HFFc6 (cell line): Measurements from ENCODE around the gene DDIAS. TPM values are rescaled to one million over a fixed set of nuclear protein-coding genes. Genes with fewer than 3 reads are reported as not detected.
"Not testable (repeated sequence)": the region's sequence is repeated elsewhere in the genome, so short reads cannot be mapped to it uniquely, and the experiment has no call there.

ENCODE experiments used
- DNase-seq: peaks from one replicate; pipeline ENCODE4 v3.0.0-alpha.2; 2018
- H3K27ac Mint-ChIP-seq: 2 replicates; pipeline ENCODE4 v1.8.0; 2020; ENCODE audit warnings: mild to moderate bottlenecking, mixed read lengths
- H3K27me3 Mint-ChIP-seq: 2 replicates; pipeline ENCODE4 v1.8.0; 2021; ENCODE audit warnings: mild to moderate bottlenecking, moderate library complexity, mixed read lengths; ENCODE audit not compliant: insufficient read depth
- H3K36me3 Mint-ChIP-seq: 2 replicates; pipeline ENCODE4 v1.8.0; 2021; ENCODE audit warnings: low read depth, mixed read lengths
- H3K4me1 Mint-ChIP-seq: 2 replicates; pipeline ENCODE4 v1.8.0; 2020; ENCODE audit warnings: low read depth, mixed read lengths
- H3K4me3 Mint-ChIP-seq: 2 replicates; pipeline ENCODE4 v1.8.0; 2020; ENCODE audit warnings: mild to moderate bottlenecking, moderate library complexity, mixed read lengths
- H3K9me3 Mint-ChIP-seq: 2 replicates; pipeline ENCODE4 v1.8.0; 2020; ENCODE audit warnings: mild to moderate bottlenecking, mixed read lengths
- total RNA-seq, 6 experiments: library from RNA; stranded (reverse); fragmentation: NEBNext Ultra II Directional; extraction: Animal tissue kit (Norgen Biotek cat#: 25700); gene quantifications; 2 replicates in 1 of 6; 3 replicates in 5 of 6; pipeline ENCODE4 v1.2.3, GENCODE V29; 2021
- TF ChIP-seq, protein P1 (sequence below): fragments of 200-600 bp; sonication (generic); IDR thresholded peaks from 2 replicates; pipeline ENCODE4 v1.5.0; 2021; ENCODE audit warnings: antibody characterized with exemption, mild to moderate bottlenecking

DDIAS gene
- total RNA-seq, 6 experiments from 2014 or later: 4.7 to 9.7 (median 8.4) TPM

DNA sequence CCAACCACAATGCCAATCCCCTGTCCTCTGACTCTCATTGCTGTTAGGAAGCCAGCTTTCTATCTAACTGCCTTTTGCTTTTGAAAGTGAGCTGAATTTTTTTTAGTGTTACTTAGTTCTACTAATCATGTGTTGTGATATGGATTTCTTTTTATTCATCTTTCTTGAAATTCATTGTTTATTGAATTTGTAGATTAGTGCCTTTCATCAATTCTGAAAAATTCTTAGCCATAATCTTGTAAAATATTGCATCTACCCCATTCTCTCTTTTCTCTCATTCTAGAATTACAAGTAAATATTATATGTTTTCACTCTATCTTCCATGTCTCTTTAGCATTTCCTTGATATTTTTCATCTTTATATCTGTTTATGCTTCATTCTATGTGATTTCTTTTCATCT lies 47.8 kb downstream of the DDIAS start:
- no peak overlapping the region for H3K27ac Mint-ChIP-seq
- no peaks in the 10 kb centered on the region for H3K4me1 Mint-ChIP-seq
- no peak overlapping the region for H3K4me3 Mint-ChIP-seq
- no peaks in the 10 kb centered on the region for H3K36me3 Mint-ChIP-seq
- TF ChIP-seq, protein P1, sequence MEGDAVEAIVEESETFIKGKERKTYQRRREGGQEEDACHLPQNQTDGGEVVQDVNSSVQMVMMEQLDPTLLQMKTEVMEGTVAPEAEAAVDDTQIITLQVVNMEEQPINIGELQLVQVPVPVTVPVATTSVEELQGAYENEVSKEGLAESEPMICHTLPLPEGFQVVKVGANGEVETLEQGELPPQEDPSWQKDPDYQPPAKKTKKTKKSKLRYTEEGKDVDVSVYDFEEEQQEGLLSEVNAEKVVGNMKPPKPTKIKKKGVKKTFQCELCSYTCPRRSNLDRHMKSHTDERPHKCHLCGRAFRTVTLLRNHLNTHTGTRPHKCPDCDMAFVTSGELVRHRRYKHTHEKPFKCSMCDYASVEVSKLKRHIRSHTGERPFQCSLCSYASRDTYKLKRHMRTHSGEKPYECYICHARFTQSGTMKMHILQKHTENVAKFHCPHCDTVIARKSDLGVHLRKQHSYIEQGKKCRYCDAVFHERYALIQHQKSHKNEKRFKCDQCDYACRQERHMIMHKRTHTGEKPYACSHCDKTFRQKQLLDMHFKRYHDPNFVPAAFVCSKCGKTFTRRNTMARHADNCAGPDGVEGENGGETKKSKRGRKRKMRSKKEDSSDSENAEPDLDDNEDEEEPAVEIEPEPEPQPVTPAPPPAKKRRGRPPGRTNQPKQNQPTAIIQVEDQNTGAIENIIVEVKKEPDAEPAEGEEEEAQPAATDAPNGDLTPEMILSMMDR: no peak
- H3K27me3 Mint-ChIP-seq: peaks cover 5% of the 10 kb centered on the region; the same call in 1 of the 2 replicates
- peaks cover 5% of the 10 kb centered on the region; the same call in 1 of the 2 replicates for H3K9me3 Mint-ChIP-seq
- no peak for DNase-seq

DNA sequence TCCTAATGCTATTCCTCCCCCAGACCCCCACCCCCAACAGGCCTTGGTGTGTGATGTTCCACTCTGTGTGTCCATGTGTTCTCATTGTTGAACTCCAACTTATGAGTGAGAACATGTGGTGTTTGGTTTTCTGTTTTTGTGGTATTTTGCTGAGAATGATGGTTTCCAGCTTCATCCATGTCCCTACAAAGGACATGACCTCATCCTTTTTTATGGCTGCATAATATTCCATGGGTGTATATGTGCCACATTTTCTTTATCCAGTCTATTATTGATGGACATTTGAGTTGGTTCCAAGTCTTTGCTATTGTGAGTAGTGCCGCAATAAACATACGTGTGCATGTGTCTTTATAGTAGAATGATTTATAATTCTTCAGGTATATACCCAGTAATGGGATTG lies 49.0 kb downstream of the DDIAS start:
- H3K27me3 Mint-ChIP-seq, H3K4me1 Mint-ChIP-seq: not testable (repeated sequence)

DNA sequence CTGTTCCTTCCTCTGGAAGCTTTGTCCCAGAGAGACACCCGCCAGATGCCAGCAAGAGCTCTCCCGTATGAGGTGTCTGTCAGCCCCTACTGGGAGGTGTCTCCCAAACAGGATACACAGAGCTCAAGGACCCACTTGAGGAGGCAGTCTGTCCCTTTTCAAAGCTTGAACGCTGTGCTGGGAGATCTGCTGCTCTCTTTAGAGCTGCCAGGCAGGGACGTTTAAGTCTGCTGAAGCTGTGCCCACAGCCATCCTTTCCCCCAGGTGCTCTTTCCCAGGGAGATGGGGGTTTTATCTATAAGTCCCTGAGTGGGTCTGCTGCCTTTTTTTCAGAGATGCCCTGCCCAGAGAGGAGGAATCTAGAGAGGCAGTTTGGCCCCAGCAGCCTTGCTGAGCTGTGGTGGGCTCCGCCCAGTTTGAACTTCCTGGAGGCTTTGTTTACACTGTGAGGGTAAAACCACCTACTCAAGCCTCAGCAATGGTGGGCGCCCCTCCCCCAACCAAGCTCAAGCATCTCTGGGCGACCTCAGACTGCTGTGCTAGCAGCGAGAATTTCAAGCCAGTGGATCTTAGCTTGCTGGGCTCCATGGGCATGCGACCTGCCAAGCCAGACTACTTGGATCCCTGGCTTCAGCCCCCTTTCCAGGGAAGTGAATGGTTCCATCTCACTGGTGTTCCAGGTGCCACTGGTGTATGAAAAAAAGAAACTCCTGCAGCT lies 54.4 kb downstream of the DDIAS start:
- H3K27ac Mint-ChIP-seq, H3K36me3 Mint-ChIP-seq, H3K4me1 Mint-ChIP-seq, DNase-seq, H3K4me3 Mint-ChIP-seq, H3K27me3 Mint-ChIP-seq: not testable (repeated sequence)
- H3K9me3 Mint-ChIP-seq: peaks cover 11% of the 10 kb centered on the region

More for the DNA sequence above, 49.0 kb downstream of the DDIAS start:
- not testable (repeated sequence) for DNase-seq, H3K36me3 Mint-ChIP-seq, H3K4me3 Mint-ChIP-seq, H3K27ac Mint-ChIP-seq
- H3K9me3 Mint-ChIP-seq: peaks cover 11% of the 10 kb centered on the region

DNA sequence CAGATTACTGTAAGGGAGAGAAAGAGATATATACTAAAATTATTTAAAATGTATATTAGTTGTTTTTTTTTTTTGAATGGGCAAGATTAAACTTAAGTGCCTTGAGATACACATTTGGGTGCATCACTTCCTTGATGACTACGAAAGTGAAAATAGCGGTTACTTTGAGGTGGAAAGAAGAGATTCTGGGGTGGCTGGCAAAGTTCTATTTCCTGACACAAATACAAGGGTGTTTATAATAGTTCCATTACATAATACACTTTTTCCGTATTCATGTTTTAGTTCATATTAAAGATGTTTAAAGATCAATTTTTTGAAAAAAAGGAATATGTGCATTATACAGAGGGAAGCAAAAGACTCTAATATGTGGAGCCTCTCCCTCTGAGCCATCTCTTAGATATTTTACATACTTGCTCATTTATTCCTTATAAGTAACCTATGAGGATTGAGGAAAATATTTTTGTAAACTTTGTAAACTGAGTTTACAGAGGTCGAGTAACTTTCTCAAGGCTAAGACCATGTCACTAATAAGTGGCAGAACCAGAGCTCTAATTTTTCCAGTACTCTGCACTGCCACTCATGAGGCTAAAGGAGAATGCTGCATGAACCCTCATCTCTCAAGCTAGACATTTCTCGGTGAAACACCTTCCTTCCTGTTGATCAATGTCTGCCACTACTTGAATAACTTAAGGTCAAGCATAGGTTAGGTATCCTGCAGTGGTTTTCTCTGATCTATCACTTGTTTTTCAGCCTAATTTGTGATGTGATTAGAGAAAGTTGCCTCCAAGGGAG lies 58.6 kb downstream of the DDIAS start:
- Mint-ChIP-seq H3K9me3 (no peaks in the 10 kb centered on the region), H3K27me3 (no peaks in the 10 kb centered on the region), H3K27ac (no peak overlapping the region), H3K36me3 (peaks cover 6% of the 10 kb centered on the region; the same call in 1 of the 2 replicates), H3K4me1 (peaks cover 7% of the 10 kb centered on the region; the same call in 1 of the 2 replicates), H3K4me3 (peak overlapping the region; percentile 10; the same call in 1 of the 2 replicates)
- TF ChIP-seq, protein P1: no peak
- no peak for DNase-seq

DNA sequence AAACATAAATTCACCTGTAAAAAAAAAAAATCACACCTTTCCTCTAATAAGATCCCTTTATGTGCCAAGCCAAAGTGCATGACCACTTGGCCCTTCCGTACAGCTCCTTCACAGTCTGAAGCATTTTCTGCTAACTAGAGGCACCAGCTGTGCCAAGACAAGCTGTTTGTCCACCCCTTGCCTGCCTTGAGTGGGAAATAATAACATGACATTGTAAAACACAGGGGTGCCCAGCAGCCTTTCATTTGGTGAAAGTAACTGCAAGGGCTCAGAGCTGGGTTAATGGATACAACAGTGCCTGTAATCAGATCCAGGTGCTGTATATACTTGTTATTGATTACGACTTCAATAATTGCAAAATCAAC lies 59.2 kb downstream of the DDIAS start:
- DNase-seq: no peak
- peaks cover 7% of the 10 kb centered on the region; the same call in 1 of the 2 replicates for H3K4me1 Mint-ChIP-seq
- H3K36me3 Mint-ChIP-seq: peaks cover 6% of the 10 kb centered on the region; the same call in 1 of the 2 replicates
- H3K27ac Mint-ChIP-seq: no peak overlapping the region
- TF ChIP-seq, protein P1: no peak
- H3K27me3 Mint-ChIP-seq: no peaks in the 10 kb centered on the region
- H3K4me3 Mint-ChIP-seq: no peak overlapping the region
- no peaks in the 10 kb centered on the region for H3K9me3 Mint-ChIP-seq

DNA sequence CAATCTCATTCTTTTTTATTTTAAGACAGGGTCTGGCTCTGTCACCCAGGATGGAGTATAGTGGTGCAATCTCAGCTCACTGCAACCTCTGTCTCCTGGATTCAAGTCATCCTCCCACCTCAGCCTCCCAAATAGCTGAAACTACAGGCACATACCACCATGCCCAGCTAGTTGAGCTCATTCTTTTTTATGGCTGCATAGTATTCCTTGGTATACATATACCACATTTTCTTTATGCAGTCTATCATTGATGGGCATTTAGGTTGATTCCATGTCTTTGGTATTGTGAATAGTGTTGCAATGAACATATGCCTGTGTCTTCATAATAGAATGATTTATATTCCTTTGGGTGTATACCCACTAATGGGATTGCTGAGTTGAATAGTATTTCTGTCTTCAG lies 60.5 kb downstream of the DDIAS start:
- not testable (repeated sequence) for H3K27me3 Mint-ChIP-seq, DNase-seq, H3K36me3 Mint-ChIP-seq, H3K4me3 Mint-ChIP-seq, H3K9me3 Mint-ChIP-seq, H3K27ac Mint-ChIP-seq, H3K4me1 Mint-ChIP-seq

DNA sequence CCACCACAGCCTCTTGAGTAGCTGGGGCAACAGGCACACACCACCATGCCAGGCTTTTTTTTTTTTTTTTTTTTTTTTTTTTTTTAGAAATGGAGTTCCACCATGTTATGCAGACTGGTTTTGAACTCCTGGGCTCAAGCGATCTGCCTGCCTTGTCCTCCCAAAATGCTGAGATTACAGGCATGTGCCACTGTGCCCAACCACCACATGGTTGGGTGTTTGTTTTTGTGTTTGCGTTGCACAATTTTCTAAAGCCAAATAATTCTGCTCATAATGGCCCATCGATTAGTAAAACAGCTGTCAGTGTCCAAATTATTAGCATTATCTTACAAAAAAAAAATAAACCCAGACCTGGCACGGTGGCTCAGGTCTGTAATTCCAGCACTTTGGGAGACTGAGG lies 65.8 kb downstream of the DDIAS start:
- DNase-seq: no peak
- no peak overlapping the region for H3K4me3 Mint-ChIP-seq
- H3K9me3 Mint-ChIP-seq: no peaks in the 10 kb centered on the region
- TF ChIP-seq, protein P1: no peak
- peaks cover 5% of the 10 kb centered on the region; the same call in 1 of the 2 replicates for H3K36me3 Mint-ChIP-seq
- no peaks in the 10 kb centered on the region for H3K27me3 Mint-ChIP-seq
- H3K27ac Mint-ChIP-seq: no peak overlapping the region
- peaks cover 5% of the 10 kb centered on the region for H3K4me1 Mint-ChIP-seq
